Measurements from ENCODE around the gene UGGT2. TPM values are rescaled to one million over a fixed set of nuclear protein-coding genes. Genes with fewer than 3 reads are reported as not detected.

Gene UGGT2
- total and polyA plus RNA-seq, 10 donors: 2.6 to 38.9 (median 15.1) TPM

DNA sequence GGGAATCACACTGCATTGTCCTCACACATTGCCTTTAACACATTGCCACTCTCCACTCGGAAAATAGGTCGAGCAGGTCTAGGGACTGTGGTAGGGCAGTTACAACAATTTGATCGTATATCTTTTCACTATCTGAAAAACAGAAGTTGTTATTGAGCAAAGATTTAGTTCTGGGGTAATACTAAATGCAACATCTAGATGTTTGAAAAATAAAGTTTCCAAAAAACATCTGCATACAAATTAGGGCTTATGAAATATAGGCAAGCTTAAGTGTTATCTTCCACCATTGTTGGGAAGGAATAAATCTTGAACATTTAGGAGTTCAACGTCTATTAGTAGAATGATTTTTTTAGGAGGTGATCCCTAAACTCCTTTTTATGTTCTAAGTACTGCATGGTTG is 35.9 kb upstream of the UGGT2 start:
- Histone ChIP-seq H3K36me3 (no peaks in the 10 kb centered on the region), H3K4me3 (no peak overlapping the region), H3K27me3 (replicated peaks in 1 of 7) (peaks cover 3 to 94% (median 56%) of the 10 kb centered on the region in 7 donors), H3K27ac (no peak overlapping the region), H3K9me3 (no peaks in the 10 kb centered on the region), H3K4me1 (peaks cover 0 to 20% (median 14%) of the 10 kb centered on the region in 6 donors)
- 55 to 69% (median 56%) methylated on average over 4 of the region's 4 CpGs for WGBS, 5 donors
- intact Hi-C loops (cut with DNase I; ENCODE audit: low total_unique reads): no loop called here
- TF ChIP-seq, protein P1, sequence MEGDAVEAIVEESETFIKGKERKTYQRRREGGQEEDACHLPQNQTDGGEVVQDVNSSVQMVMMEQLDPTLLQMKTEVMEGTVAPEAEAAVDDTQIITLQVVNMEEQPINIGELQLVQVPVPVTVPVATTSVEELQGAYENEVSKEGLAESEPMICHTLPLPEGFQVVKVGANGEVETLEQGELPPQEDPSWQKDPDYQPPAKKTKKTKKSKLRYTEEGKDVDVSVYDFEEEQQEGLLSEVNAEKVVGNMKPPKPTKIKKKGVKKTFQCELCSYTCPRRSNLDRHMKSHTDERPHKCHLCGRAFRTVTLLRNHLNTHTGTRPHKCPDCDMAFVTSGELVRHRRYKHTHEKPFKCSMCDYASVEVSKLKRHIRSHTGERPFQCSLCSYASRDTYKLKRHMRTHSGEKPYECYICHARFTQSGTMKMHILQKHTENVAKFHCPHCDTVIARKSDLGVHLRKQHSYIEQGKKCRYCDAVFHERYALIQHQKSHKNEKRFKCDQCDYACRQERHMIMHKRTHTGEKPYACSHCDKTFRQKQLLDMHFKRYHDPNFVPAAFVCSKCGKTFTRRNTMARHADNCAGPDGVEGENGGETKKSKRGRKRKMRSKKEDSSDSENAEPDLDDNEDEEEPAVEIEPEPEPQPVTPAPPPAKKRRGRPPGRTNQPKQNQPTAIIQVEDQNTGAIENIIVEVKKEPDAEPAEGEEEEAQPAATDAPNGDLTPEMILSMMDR (IDR thresholded peaks at IDR 0.05 in 8 of 11, conservative IDR thresholded peaks at IDR 0.05 in 3 of 11): no peak
- TF ChIP-seq POLR2AphosphoS5 (IDR thresholded peaks at IDR 0.05): no peak
- TF ChIP-seq POLR2A (IDR thresholded peaks at IDR 0.05): no peak
- no peak for DNase-seq

DNA sequence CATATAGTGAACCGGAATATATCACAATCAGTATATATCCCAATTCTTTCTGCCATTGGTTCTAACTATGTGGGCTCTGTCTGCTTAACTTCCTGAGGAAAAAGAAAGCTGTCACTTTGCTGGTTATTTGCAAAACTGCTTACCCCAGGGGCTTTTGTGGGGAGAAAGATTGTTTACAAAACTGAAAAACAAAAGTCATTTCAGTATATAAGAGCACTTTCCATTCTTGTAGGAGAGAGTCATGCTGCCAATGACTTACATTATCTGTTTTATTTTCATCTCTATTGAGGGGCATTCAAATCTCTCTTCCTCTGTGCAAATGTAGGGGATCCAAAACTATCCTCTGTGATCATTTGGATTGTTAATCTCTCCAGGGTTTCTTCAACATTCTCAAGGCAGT is 33.5 kb upstream of the UGGT2 start:
- no peak overlapping the region for H3K4me3 ChIP-seq
- TF ChIP-seq POLR2AphosphoS5 (IDR thresholded peaks at IDR 0.05) (no peak), POLR2A (IDR thresholded peaks at IDR 0.05) (no peak)
- TF ChIP-seq, protein P1 (IDR thresholded peaks at IDR 0.05 in 8 of 11, conservative IDR thresholded peaks at IDR 0.05 in 3 of 11): no peak
- no peaks in the 10 kb centered on the region for H3K9me3 ChIP-seq
- no peak for DNase-seq
- peaks cover 0 to 19% (median 13%) of the 10 kb centered on the region in 6 donors for H3K4me1 ChIP-seq
- whole genome bisulfite sequencing, 5 donors: 90 to 100% (median 95%) methylated on average over 1 of the region's 1 CpG
- H3K36me3 ChIP-seq: no peaks in the 10 kb centered on the region
- H3K27ac ChIP-seq: no peak overlapping the region
- H3K27me3 ChIP-seq (replicated peaks in 1 of 7): peaks cover 3 to 76% (median 38%) of the 10 kb centered on the region in 7 donors
- intact Hi-C loops (cut with DNase I; ENCODE audit: low total_unique reads): no loop called here

- Histone ChIP-seq H3K27me3 (replicated peaks in 1 of 7) (peaks cover 0 to 43% (median 0%) of the 10 kb centered on the region in 7 donors), H3K4me3 (no peak overlapping the region), H3K9me3 (no peaks in the 10 kb centered on the region), H3K36me3 (no peaks in the 10 kb centered on the region), H3K27ac (no peak overlapping the region), H3K4me1 (no peaks in the 10 kb centered on the region)
- no peak for TF ChIP-seq POLR2AphosphoS5 (IDR thresholded peaks at IDR 0.05)
- no peak for DNase-seq
- intact Hi-C loops (cut with DNase I; ENCODE audit: low total_unique reads): no loop called here
Observed at GRCh38 chr13:96082640-96083039, 29.4 kb upstream of the UGGT2 start.

- DNase-seq: no peak
- H3K27me3 ChIP-seq (replicated peaks in 1 of 7): peaks cover 0 to 36% (median 0%) of the 10 kb centered on the region in 7 donors
- no peaks in the 10 kb centered on the region for H3K36me3 ChIP-seq
- no peaks in the 10 kb centered on the region for H3K4me1 ChIP-seq
- no peak overlapping the region for H3K27ac ChIP-seq
- H3K4me3 ChIP-seq: no peak overlapping the region
- no peaks in the 10 kb centered on the region for H3K9me3 ChIP-seq
- TF ChIP-seq POLR2AphosphoS5 (IDR thresholded peaks at IDR 0.05) (no peak), POLR2A (IDR thresholded peaks at IDR 0.05) (no peak)
- TF ChIP-seq, protein P1 (IDR thresholded peaks at IDR 0.05 in 8 of 11, conservative IDR thresholded peaks at IDR 0.05 in 3 of 11): no peak
- intact Hi-C loops (cut with DNase I; ENCODE audit: low total_unique reads): no loop called here
- WGBS, 5 donors: 42 to 57% (median 44%) methylated on average over 2 of the region's 2 CpGs
Observed at GRCh38 chr13:96081888-96082287, 28.7 kb upstream of the UGGT2 start.

GRCh38 chr13:96080676-96081075 is 27.5 kb upstream of the UGGT2 start:
- no peak for DNase-seq
- H3K36me3 ChIP-seq: no peaks in the 10 kb centered on the region
- peaks cover 0 to 27% (median 0%) of the 10 kb centered on the region in 7 donors for H3K27me3 ChIP-seq (replicated peaks in 1 of 7)
- H3K9me3 ChIP-seq: no peaks in the 10 kb centered on the region
- H3K4me3 ChIP-seq: no peak overlapping the region
- TF ChIP-seq, protein P1 (IDR thresholded peaks at IDR 0.05 in 8 of 11, conservative IDR thresholded peaks at IDR 0.05 in 3 of 11): no peak
- no peak for TF ChIP-seq POLR2AphosphoS5 (IDR thresholded peaks at IDR 0.05)
- no peak overlapping the region for H3K27ac ChIP-seq
- H3K4me1 ChIP-seq: no peaks in the 10 kb centered on the region
- intact Hi-C loops (cut with DNase I; ENCODE audit: low total_unique reads): no loop called here
- 86 to 95% (median 92%) methylated on average over 5 of the region's 5 CpGs for WGBS, 5 donors
